Endometrial microvascular endothelial cells (primary cell): ENCODE measurements around the gene OR51D1. TPM values are rescaled to one million over a fixed set of nuclear protein-coding genes. Genes with fewer than 3 reads are reported as not detected.

Source experiments
- in situ Hi-C: cut with HindIII; loops from 2 replicates; pipeline ENCODE4 v1.10.0; 2017; ENCODE audit warnings: low sequenced_read_pairs, low pct_unique_long_range_greater_than_20kb; ENCODE audit errors: inconsistent ontology term
- total RNA-seq: library from RNA; depleted of rRNA; stranded (reverse); fragments of >200 nt; gene quantifications from one replicate; pipeline ENCODE4 v1.2.3, GENCODE V29; 2015; ENCODE audit errors: inconsistent ontology term

Gene OR51D1
- total RNA-seq, 1 donor from 2014 or later, result not detected

DNA sequence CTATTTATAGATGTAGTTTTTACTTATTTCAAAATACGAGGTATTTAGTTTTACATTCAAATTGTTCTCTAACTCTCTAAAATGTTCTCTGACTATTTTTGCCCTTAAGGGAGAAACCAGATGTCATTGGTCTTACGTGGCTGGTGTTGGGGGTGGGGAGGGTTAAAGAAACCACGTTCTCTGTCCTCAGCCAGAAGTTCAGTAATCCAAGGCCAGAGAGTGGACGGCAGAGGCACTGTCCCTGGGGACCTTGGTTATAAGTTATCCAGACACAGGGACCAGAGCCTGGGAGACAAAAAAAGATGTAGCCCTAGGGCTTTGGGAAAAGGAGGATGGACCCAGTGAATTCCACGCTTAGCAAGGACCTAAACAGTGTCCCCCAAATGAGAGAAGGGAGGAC is 5.8 kb downstream of the OR51D1 start:
- in situ Hi-C loops, result no loop called here

DNA sequence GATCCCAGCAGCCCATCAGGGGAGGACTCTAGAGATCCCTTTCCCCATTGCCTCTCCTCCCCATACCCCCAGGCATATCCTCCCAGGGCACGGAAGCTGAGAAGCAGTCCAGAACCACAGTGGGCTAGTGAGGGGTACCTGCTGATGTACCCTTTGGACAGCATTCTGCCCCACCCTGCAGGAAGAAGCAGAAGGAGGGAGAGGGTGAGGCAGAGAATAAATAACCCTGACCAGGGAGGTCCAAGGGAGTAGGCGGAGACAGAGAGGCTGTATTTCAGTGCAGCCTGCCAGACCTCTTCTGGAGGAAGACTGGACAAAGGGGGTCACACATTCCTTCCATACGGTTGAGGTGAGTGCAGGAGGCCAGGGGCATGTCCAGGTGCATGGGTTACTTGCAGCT is 6.4 kb downstream of the OR51D1 start, which contains the start of gene OR51E1:
OR51E1 (plus strand) TSS at position 301 of the 400 bp plus-strand sequence. CDS start 8,545 bp downstream, outside the sequence.
- in situ Hi-C loops, result no loop called here

DNA sequence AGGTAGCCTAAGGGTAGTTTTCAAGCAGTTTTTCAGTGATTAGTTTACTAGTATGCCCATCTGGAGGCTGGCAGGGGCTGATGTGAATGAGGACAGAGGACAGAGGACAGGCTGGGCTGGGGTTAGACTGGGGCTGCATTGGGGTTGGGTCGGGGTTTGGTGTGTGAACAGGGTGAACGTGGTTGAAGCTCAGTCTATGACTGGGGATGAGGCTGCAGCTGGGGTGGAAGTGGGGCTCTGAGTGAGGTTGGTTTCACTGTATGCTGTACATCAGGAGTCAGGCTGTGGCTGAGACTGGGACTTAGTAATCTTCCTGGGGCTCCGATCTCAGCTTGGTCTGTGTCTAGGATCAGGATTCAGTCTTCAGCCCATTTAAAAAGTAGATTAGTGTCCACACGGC is 7.0 kb downstream of the OR51D1 start:
- in situ Hi-C loops, result no loop called here

DNA sequence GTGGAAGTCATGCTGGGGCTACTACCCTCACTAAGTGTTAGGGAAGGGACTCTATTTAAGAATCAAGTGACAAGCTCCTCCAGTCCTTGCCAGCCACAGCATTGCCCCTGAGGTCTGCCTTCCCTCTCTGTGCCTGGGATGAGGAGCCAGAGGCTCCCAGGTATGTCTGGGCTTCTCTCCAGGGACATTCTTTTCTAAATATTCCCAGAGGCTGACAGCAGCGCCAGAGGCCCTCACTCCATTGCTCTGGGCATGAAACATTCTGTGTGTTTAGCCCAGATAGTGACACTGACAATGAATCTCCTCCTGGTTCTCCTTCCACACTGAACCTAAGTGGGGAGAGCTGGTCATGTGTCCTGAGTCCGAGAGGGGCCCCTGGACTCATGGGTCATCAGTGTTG is 8.7 kb downstream of the OR51D1 start:
- in situ Hi-C loops, result no loop called here

DNA sequence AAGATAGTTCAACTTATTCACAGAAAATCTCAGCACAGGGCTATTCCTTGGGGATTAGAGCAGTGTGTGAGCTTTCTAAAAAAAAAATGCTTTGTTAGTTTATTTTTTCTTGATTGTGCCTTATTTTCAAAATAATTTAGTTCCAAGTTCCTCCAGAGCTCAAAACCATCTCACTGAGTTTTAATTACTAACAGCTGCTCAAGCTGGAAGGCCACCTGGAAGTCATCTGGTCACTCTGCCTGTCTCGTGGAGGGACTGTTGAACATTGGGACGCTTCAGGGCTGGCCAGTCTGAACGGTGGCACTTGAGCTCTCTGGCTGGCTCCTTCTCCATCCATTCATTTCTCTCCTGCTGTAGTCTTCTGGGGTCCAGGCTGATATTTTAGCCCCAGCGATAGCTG is 10.5 kb downstream of the OR51D1 start:
- in situ Hi-C loops, result no loop called here

DNA sequence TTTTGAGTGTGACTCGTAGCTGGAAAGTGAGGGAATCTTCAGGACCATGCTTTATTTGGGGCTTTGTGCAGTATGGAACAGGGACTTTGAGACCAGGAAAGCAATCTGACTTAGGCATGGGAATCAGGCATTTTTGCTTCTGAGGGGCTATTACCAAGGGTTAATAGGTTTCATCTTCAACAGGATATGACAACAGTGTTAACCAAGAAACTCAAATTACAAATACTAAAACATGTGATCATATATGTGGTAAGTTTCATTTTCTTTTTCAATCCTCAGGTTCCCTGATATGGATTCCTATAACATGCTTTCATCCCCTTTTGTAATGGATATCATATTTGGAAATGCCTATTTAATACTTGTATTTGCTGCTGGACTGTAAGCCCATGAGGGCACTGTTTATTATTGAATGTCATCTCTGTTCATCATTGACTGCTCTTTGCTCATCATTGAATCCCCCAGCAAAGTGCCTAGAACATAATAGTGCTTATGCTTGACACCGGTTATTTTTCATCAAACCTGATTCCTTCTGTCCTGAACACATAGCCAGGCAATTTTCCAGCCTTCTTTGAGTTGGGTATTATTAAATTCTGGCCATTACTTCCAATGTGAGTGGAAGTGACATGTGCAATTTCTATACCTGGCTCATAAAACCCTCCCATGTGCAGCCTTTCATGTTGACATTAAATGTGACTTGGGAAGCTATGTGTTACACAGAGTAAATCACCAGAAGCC is 17.5 kb downstream of the OR51D1 start:
- in situ Hi-C loops, result no loop called here

DNA sequence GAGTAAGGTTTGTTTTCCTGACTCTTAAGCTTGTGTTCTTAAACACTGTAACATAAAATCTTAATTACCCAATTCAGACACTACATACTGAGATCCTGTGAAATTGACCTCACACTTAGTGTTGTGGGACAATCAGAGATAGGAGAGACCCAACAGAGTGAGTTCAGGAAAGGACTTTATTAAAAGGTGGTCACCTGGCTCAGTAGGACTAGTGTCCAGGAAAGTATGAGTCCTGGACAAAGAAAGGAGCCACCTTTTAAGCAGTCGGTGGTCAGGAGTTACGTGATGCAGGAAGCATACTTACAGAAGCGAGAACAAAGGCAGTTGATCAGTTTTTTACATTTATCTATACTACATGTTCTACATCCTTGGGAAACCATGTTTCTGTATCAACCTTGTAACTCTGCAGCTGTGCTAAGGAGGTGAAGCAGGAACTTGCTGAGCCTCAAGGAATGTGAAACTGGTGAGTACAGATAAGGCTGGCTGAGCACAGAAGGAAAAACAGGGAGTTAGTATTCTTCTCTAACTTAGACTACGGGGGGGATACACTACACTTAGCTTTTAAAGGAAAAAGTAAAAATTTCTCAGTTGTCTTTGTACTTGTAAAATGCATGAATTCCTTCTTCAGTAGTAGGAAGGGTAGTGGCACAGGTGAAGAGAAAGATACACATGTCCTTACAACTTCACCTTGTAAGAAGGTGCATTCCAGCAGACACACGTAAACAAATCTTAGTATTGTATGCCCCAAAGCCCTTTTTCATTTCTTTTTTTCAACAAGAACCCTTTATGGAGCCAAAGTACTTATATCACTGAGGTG is 21.6 kb downstream of the OR51D1 start:
- in situ Hi-C loops, result no loop called here

DNA sequence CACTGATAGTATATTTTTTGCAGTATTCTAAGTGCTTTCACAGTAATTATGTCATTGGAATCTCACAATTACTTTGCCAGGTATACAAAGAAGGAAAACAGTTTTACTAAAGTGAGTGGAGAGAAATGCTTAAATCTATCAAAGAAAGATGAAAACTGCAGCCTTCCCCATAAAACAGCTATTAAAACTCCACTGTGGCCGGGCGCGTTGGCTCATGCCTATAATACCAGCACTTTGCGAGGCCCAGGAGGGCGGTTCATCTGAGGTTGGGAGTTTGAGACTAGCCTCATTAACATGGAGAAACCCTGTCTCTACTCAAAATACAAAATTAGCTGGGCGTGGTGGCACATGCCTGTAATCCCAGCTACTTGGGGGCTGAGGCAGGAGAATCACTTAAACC is 25.6 kb downstream of the OR51D1 start:
- in situ Hi-C loops, result no loop called here

DNA sequence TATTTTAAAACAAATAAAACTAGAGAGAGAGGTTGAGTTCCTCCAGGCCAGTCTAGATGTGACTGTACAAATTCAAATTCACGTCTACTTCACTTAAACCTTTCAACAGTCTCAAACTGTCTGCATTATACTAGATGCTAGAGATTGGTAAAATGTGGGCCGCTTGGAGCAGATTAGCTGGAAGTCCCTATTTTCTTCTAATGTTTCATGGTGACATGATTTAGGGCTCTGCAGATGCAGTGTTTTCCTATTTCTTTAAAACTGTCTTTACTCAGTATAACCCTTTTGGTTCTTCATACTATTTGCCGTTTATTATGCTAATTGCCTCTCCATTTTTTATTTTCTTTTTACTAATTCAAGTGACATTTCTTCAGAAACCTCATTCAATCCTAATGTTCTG is 26.9 kb downstream of the OR51D1 start:
- in situ Hi-C loops, result no loop called here

DNA sequence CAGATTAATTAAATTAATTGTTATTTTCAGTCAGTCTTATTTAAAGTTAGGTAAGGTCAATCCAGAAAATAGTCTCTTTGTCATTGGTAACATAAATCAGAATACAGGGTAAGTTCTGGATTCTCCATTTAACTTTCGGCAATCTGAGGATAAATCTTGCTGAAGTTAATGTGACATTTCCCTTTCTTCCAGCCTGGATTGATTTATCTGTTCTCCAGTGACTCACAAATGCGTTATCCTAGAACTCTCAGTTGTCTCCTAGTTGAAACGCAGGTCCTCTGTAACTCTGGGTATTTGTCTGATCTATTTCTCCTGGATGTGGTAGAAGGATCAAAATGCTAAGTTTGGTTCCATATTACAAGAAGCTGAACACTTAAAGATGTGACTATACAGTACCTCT is 27.5 kb downstream of the OR51D1 start:
- in situ Hi-C loops, result no loop called here

DNA sequence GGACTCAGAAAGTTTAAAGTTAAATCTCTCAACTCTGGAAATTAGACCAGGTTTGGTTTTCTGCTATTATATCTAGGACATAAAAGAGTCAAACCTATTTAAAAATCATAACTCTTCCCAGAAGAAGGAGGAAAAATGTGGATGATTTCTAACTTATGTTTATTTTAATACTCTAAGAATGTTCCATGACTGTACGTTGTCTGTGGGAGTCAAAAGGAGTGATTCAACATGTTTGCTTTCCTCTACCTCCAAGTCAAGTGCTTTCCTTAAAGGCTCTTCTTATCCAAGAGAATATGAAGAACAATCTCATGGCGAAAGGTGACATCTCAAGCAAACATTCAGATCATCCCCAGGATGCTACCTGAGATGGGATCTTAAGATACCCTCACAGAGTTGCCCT is 28.1 kb downstream of the OR51D1 start:
- in situ Hi-C loops, result no loop called here

DNA sequence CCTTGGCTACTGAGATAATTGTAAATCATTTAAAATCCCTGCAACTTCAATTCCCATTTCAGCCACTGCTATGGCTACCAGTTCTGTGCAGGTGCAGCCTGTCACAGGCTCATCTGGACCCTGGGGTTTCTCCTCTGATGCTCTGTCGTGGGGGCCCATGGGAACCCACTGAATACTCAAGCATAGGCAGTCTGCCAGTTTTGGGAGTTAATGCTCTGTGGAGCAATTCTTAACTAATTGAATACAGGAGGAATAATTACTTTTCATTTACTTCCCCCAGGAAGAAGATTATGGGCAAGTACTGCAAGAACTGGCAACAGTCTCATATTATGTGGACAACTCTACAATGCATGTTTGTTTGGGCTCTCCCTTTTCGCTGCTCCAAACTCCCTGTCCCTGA is 34.5 kb downstream of the OR51D1 start:
- in situ Hi-C loops, result no loop called here

DNA sequence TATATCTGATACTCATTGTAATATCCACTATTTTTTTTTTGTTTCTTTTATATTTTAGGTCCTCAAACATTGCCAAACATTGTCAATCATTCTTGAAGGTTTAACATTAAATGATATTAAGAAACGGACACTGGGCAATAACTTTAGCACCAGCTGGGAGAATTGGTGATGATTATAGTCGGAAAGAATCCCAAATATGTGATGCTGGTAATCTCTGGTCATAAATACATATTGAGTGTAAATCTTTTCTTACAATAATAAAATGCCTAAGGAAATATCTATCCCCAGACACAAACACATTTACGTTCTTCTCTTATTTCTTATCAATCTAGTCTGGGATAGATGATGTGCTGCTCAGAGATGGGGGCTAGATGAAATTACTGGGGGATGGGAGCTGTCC is 35.2 kb downstream of the OR51D1 start:
- in situ Hi-C loops, result no loop called here

DNA sequence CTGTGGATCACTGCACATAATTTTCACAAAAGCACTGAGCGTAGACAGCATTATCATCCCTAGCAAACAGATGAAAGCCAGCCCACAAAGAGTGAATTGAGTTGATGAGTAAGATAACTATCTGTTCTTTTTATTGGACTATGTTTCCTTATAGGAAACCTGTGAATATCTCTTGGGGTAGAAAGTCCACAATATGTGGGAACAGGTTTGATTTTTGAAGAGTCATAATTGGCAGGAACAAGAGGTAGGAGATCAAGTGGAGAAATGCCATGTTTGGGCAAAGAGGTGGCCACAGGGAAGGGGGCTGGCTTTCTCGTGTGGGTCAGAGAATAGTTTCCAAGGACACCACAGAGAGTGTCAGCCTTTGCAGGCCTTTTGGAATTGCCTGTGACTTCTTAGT is 36.5 kb downstream of the OR51D1 start:
- in situ Hi-C loops, result no loop called here

DNA sequence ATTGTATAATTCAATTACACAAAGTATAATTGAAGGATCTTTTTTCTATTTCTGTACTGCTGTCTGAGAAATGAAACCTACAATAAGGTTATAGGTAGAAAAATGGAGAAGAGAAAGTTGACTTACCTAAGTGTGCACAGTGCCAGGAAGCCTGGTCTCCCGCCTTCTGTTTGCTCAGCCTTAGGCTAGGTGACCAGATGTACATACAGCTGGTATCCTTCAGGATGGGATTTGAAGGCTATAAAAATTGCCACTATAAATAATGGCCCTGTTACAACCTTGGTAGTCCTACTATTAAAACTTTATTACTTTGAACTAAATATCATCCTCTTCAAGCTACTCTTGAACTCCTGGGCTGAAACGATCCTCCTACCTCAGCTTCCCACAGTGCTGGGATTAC is 40.7 kb downstream of the OR51D1 start:
- in situ Hi-C loops, result no loop called here

DNA sequence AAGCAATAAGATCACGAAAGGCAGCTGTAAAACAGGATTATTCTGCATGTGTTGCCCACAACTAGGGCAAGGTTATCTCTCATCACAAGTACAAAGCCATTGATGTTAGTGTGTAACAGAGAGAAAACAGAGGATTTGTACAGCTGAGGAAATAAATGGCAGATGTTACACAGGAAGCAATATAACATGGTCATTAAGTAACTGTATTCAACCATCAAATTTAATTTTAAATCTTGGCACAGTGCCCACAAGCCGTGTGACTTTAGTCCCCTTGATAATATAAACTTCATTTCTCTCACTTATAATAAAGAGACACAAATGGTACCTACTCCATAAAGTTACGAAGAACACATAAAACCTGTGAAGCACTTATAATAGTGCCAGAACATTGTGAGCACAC is 43.1 kb downstream of the OR51D1 start:
- in situ Hi-C loops, result no loop called here

DNA sequence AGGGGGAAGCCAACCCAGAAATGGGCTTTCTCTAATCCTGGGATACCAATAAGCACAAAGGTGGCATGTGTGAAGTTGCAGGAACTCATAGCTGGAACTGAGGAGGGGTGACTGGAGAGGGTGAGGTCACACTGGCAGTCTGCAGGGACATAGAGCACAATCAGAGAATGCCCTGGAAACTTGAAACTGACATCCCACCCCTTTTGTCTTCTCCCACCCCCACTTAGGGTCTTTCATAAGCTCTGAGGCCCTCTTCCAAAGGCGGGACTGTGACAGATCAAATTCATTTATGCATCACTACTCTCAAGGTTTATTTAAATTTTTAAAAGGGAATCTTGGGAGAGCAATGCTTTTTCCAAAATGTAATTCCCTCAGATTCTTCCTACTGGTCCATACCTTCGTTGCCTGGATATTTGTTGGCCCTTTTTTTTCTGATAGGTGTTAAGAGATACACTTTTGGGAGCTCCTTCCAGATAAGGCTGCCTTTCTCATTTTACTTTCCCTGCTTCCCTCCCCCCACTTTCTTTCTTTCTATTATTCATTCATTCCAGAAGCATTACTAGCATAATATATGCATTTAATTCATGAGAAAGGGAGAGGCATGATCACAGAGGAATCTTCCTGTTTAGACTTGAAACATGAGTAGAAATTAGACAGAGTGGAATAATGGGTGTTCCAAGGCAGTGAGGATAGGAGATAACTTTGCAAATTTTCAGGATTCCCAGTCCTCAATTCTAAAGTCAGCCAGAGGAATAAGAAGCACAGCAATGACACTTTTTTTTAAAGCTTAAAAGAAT is 45.5 kb downstream of the OR51D1 start:
- in situ Hi-C loops, result no loop called here

DNA sequence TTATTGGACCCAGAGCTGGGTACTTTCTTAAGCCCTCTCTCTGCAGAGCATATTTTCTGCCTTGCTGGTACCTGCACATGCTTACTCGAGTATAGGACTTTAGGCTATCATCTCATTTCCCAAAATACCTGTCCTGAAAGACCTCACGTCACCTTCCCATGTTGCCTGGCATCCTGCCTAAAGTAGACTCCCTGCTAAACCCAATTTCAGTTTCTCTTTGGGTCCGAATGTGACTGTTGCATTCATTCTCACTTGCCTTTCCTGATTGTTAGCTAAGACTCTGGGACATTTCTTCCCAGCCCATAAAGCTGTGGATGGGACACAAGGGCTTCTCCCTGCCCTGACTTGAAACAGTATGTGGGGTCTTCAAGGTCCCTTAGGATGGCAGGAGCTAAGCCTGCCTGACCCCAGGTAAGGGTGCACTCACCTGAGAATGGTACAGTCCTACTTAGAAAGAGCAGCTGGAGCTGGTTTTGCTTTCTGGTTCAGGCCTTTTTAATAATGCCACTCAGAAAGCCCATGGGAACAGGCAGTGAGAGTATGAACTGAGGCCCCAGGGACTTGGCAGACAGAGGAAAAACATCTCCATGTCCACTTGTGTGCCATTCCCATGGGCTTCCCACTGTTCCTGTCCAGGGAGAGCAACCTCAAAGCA is 47.5 kb downstream of the OR51D1 start:
- in situ Hi-C loops, result no loop called here
